Ishikawa (cell line): Measurements from ENCODE around the gene KNDC1.

Experiments
- CEBPB ChIP-seq: IDR thresholded peaks from 2 replicates; pipeline ENCODE4 v1.6.1; 2012
- CREB1 ChIP-seq: IDR thresholded peaks from 2 replicates; pipeline ENCODE4 v1.6.1; 2012; ENCODE audit warnings: low read depth
- EGR1 ChIP-seq: IDR thresholded peaks from 2 replicates; pipeline ENCODE4 v1.6.1; 2012
- EP300 ChIP-seq: IDR thresholded peaks from 2 replicates; pipeline ENCODE4 v1.6.1; 2012; ENCODE audit warnings: borderline replicate concordance
- FOXM1 ChIP-seq: IDR thresholded peaks from 2 replicates; pipeline ENCODE4 v1.6.1; 2012; ENCODE audit warnings: low read depth, borderline replicate concordance
- NFIC ChIP-seq: IDR thresholded peaks from 2 replicates; pipeline ENCODE4 v1.6.1; 2012
- RAD21 ChIP-seq: IDR thresholded peaks from 2 replicates; pipeline ENCODE4 v1.6.1; 2012; ENCODE audit warnings: low read depth
- TAF1 ChIP-seq: IDR thresholded peaks from 2 replicates; pipeline ENCODE4 v1.6.1; 2012; ENCODE audit warnings: low read depth, mild to moderate bottlenecking
- TCF12 ChIP-seq: IDR thresholded peaks from 2 replicates; pipeline ENCODE4 v1.6.1; 2012; ENCODE audit warnings: low read depth
- TEAD4 ChIP-seq: IDR thresholded peaks from 2 replicates; pipeline ENCODE4 v1.6.1; 2012
- USF1 ChIP-seq: IDR thresholded peaks from 2 replicates; pipeline ENCODE4 v1.6.1; 2012
- YY1 ChIP-seq: IDR thresholded peaks from 2 replicates; pipeline ENCODE4 v1.6.1; 2012; ENCODE audit warnings: low read depth
- ZBTB7A ChIP-seq: IDR thresholded peaks from 2 replicates; pipeline ENCODE4 v1.6.1; 2012; ENCODE audit warnings: low read depth
- TF ChIP-seq, protein P1 (sequence below): IDR thresholded peaks from 2 replicates; pipeline ENCODE4 v1.6.1; 2012; ENCODE audit warnings: low read depth, mild to moderate bottlenecking
- TF ChIP-seq, protein P2 (sequence below): IDR thresholded peaks from 2 replicates; pipeline ENCODE4 v1.6.1; 2012

The KNDC1 gene

DNA sequence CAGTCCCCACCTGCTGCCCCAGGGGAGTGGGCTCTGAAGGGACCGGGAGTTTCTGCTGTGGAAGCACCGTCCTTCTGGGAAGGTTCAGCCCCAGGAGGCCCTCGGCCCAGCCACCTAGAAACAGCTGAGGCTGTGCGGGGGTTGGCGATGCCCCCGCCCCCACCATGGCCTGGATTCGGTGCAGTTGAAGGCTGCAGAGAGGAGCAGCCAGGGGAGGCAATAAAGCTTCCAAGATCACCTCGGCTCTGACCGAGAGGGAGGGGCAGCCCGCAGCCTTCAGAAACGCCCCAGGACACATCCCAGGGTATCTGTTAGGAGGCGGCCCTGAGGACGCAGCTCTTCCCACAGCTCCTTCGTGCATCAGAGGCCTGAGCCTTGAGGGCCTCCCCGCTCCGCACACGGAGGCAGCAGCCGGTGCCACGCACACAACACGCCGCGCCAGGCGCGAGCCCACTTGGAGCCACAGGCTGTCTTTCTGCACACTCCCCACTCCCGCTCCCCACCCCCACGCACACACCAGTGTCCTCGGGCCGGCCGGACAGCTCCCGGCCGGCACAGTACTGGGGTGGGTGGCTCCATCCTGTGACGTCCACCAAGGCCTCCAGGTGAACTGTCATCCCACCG lies 1.6 kb downstream of the KNDC1 start:
- TF ChIP-seq EP300 (no peak), ZBTB7A (no peak), RAD21 (no peak), EGR1 (no peak), USF1 (no peak), TEAD4 (no peak), CEBPB (no peak)
- TF ChIP-seq, protein P1, sequence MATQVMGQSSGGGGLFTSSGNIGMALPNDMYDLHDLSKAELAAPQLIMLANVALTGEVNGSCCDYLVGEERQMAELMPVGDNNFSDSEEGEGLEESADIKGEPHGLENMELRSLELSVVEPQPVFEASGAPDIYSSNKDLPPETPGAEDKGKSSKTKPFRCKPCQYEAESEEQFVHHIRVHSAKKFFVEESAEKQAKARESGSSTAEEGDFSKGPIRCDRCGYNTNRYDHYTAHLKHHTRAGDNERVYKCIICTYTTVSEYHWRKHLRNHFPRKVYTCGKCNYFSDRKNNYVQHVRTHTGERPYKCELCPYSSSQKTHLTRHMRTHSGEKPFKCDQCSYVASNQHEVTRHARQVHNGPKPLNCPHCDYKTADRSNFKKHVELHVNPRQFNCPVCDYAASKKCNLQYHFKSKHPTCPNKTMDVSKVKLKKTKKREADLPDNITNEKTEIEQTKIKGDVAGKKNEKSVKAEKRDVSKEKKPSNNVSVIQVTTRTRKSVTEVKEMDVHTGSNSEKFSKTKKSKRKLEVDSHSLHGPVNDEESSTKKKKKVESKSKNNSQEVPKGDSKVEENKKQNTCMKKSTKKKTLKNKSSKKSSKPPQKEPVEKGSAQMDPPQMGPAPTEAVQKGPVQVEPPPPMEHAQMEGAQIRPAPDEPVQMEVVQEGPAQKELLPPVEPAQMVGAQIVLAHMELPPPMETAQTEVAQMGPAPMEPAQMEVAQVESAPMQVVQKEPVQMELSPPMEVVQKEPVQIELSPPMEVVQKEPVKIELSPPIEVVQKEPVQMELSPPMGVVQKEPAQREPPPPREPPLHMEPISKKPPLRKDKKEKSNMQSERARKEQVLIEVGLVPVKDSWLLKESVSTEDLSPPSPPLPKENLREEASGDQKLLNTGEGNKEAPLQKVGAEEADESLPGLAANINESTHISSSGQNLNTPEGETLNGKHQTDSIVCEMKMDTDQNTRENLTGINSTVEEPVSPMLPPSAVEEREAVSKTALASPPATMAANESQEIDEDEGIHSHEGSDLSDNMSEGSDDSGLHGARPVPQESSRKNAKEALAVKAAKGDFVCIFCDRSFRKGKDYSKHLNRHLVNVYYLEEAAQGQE: no peak
- TF ChIP-seq, protein P2, sequence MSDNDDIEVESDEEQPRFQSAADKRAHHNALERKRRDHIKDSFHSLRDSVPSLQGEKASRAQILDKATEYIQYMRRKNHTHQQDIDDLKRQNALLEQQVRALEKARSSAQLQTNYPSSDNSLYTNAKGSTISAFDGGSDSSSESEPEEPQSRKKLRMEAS: no peak

DNA sequence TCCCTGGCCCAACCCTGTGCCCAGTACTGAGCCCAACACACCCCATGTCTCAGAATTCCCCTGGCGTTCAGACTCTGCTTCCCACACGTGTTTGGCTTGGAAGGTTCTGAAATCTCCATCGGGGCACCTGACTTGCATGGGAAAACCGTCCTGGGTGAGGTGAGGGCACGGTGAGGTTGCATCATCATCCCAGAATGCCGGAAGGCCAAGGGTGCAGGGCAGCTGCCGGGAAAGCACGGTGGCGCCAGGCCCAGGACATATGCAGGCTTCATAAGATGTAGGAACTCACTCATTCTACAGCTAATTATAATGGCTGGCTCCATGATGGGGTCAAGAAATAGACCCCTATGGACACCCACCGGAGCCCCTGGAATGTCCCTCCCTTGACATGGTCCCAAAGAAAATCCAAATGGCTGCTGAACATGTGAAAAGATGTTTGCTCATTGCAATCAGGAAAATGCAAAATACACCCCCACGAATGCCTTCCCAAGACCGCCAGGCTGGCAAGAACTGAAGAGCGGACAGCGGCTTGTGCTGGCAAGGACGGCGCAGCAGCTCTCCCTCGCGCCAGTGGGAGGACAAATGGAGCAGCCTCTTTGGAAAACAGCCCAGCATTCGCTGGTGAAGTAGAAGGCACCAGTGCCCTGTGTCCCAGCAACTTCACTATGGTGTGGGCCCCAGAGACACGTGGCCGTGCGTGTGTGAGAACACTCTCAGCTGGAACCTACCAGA lies 2.3 kb downstream of the KNDC1 start:
- peak; percentile 63 for TF ChIP-seq CEBPB
- no peak for TF ChIP-seq EGR1
- no peak for TF ChIP-seq NFIC

DNA sequence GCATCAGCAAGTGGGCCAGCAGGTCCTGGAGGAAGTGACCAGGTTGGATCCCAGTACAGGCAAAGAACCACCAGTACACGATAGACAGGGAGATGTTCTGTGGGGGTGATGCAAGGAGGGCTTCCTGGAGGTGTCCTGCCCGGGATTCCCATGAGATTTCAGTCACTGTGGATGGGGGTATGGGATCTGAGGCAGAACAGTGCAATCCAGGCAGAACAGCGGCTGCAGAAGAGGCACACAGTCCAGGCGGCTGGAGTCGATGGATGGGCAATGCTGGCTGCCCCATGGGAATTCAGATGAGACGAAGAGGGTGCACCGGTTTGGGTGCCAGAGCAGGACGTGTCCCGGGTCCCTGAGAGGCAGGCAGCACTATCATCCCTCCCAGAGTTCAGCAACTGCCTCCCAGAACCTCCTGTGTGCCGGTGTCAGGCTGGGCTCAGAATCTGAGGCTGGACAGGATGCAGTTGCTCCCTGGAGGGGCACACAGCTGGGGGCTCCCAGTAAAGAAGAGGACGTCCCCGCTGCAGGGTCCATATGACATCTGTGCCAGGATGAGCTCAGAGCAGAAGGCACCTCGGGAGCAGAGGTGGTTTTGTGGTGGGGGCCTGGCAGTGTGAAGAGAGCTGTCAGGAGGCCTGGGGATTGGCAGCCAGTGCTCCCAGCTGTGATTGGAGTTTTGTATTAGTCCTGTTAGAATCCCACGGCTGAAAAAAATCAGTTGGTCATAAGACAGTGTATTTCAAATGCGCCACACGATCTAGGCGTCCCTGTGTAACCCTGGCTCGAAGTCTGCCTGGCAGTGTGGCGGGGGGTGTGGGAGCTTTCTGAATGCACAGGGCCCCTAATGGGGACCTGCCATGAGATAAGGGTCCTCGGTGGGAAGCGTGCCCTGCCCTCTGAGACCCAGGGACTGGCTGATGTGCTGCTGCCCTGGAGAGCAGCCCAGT lies 3.2 kb downstream of the KNDC1 start:
- no peak for TF ChIP-seq YY1
- TF ChIP-seq CREB1: no peak
- no peak for TF ChIP-seq EGR1
- no peak for TF ChIP-seq CEBPB
- TF ChIP-seq, protein P2: no peak
- no peak for TF ChIP-seq RAD21
- no peak for TF ChIP-seq TEAD4
- TF ChIP-seq TCF12: no peak
- TF ChIP-seq, protein P1: no peak
- TF ChIP-seq NFIC: no peak
- no peak for TF ChIP-seq FOXM1
- TF ChIP-seq ZBTB7A: no peak
- no peak for TF ChIP-seq USF1
- TF ChIP-seq TAF1: no peak
- no peak for TF ChIP-seq EP300

GRCh38 chr10:133163889-133164815 lies 4.1 kb downstream of the KNDC1 start:
- TF ChIP-seq USF1 (peak; percentile 32; the same call in 1 of the 2 replicates), TEAD4 (no peak), TAF1 (no peak)
- TF ChIP-seq, protein P2: peak; percentile 34; the same call in 1 of the 2 replicates
